ENCODE results near the gene SLC6A3.

DNA sequence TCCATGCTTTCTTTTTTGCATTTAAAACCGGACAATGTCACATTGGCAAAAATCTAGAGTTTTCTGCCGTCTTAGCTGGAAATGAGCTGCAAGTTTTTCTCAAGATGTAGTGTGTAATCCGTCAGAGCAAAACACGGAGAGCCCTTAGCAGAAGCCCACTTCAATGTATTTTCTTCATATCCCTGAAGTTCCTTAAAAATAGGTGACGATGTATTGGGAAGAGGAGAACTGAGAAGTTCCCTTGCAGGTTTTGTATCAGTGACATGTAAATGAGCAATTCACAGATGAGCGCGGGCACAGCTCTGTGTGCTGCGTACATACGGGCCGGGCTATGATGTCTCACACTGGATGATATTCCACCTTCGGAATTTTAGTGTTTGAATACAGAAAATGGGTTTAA is 85.5 kb downstream of the SLC6A3 start:
- TF ChIP-seq ZZZ3 (IDR thresholded peaks at IDR 0.05) (no peak), CHD2 (IDR thresholded peaks at IDR 0.05; ENCODE audit: low read depth, low read length) (no peak), TRIM28 (IDR thresholded peaks at IDR 0.05) (no peak), EZH2 (IDR thresholded peaks at IDR 0.05; ENCODE audit: borderline replicate concordance, low read depth, low read length) (no peak)
- TF ChIP-seq, protein P1, sequence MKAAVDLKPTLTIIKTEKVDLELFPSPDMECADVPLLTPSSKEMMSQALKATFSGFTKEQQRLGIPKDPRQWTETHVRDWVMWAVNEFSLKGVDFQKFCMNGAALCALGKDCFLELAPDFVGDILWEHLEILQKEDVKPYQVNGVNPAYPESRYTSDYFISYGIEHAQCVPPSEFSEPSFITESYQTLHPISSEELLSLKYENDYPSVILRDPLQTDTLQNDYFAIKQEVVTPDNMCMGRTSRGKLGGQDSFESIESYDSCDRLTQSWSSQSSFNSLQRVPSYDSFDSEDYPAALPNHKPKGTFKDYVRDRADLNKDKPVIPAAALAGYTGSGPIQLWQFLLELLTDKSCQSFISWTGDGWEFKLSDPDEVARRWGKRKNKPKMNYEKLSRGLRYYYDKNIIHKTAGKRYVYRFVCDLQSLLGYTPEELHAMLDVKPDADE (conservative IDR thresholded peaks at IDR 0.05; ENCODE audit: control insufficient read depth, low read depth, low read length): no peak
